Activated gamma-delta T cell treated with anti-CD3 and anti-CD28 coated beads, Interleukin-2, amount 50 U/mL, for 16 hours (primary cell): ENCODE results near the gene GAMT.
"Not testable (repeated sequence)": the region's sequence is repeated elsewhere in the genome, so short reads cannot be mapped to it uniquely, and the experiment has no call there.

Source experiments
- DNase-seq: peaks from one replicate; pipeline ENCODE4 v3.0.0-alpha.2; 2020; ENCODE audit warnings: low read depth

Gene GAMT

GRCh38 chr19:1401138-1401888 is at the start of gene GAMT:
GAMT (minus strand) TSS chr19:1401542; CDS start chr19:1401476, 66 bp downstream.
- peak; percentile 23 for DNase-seq

- DNase-seq: no peak
Observed at GRCh38 chr19:1449467-1450442, 48.4 kb upstream of the GAMT start, which contains the start of gene APC2. APC2 (plus strand) TSS chr19:1450121; CDS start chr19:1453002, 2,881 bp downstream.

GRCh38 chr19:1447944-1448343 is 46.6 kb upstream of the GAMT start:
- DNase-seq: no peak

DNA sequence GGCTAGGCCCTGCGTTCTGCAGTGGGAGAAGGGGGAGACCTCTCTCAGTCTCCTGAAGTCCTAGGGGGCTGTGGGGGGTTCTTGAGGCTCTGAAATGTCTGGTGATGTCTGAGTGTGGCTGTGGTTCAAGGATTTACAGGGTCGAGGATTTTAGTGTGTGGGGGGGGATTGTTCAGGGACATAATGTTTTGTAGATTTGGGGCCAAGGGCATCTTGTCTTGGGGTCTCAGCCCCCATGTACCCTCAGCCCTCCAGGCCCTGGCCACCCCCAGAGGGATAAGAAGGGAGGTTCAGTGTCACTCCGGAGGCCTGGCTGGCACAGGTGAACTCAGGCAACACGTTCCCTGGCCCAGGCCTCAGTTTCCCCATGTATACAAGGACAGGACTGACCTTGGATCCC is 46.2 kb upstream of the GAMT start:
- DNase-seq: no peak

DNA sequence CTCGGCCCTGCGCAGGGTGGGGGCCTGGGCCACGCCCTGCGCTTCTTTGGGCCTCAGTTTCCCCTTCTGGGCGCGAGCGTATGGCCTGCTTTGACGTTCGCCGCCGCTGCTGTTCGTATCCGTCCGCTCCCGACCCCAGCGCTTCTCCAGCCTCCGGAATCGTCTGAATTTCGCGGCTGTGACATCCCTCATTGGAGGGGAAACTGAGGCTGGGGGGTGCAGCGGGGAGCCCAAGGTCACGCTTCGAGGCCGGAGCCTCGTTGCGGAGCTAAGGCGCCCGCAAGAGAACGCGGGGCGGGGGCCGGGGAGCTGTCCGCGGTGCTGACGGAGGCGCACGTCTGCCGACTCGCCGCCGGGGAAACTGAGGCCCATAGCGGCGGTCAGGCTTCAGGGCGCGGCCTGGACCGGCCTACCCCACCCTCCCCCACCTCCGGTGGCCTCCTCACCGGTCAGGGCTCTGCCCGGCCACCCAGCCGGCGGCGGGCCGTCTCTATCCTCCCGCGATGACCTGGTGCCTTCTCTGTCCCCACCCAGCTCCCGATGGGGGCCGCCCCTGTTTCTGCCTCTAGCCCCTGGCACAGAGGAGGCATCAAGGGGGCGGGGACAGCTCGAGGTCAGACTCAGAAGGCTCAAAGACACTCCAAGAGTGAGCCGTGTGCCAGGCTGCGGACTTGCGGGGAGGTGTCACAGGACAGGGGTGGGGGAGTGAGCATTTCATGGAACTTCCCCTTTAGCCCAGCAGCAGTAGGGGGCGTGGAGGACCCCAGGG is 45.6 kb upstream of the GAMT start:
- DNase-seq: no peak

DNA sequence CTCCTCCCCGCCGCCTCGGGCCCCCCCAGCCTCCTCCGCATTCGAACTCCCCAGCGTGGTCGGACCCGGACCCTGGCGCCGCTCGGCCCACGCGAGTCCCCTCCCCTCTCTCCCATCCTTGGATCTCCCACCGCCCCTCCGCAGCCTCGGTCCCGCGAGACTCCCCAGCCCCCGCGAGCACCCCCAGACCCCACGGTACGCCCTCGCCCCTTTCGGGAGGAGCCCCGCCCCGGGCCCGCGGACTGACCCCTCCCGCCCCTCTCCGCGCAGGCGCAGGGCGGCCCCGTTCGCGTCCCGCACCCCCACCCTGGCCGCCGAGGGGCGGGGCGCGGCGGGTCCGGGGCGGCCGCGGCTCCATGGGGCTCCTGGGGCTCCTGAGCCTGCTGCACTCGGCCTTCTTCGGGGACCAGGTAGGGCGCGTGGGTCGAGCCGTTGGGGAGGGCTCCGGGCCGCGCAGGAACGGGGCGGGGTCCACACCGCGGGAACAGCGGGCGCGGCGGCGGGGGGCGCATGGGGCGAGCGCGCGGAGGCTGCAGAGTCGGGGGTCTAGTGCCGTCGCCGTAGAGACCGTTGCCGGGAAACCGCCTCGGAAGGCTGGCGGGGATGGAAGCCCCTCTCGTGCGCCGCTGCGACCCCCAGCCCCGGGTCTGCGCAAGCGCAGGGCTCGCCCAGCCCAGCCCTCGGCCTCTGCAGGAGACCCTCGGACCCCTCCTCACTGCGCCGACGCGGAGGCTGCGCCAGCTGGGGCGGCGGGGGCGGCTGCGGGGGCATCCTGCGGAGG is 44.8 kb upstream of the GAMT start:
- no peak for DNase-seq

- DNase-seq: peak; percentile 70
Observed at GRCh38 chr19:1445185-1445931, 44.0 kb upstream of the GAMT start.

DNA sequence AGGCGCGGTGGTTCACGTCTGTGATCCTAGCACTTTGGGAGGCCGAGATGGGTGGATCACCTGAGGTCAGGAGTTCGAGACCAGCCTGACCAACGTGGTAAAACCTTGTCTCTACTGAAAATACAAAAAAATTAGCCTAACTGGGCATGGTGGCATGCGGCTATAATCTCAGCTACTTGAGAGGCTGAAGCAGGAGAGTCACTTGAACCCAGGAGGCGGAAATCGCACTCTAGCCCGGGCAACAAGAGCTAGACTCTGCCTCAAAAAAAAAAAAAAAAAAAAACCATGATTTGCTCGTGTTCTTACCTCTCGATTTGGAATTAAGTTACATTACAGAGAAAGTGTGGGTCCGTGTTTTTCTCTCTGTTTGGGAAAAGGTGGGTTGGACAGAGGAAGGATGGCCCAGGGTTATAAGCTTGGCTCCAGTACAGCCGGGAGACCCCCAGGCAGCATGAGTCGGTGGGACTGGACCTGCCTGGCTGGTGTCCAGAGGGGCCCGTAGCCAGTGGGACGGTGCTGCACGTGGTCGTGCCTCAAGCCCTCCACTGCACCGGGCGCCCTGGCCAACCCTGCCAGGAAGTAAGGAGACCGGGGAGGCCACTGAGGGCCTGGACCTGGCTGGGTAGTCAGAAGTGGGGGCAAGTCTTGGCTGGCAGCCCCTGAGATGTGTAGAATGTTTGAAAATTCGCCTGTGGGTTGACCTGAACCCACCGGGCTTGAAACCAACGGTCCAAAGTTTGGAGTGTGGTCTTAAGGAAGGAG is 40.5 kb upstream of the GAMT start:
- DNase-seq: no peak

DNA sequence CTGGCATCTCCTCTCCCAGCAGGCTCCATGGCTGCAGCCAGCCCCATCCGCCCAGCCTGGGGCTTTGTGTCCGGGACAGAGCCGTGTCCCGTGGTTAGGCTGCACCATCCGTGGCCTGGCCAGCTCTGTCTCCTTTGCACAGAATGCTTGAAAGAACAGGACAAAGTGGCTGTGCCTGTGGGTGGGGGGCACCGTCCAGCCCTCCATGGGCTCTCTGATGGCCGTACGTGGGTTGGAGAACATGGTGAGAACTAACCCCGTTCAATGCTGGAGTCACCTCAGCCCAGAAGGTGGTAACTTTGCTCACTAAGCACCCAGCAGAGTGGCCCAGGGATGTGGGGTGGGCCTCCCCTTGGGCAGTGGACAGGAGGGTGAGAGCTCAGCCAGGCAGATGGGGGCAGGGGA is 39.7 kb upstream of the GAMT start:
- DNase-seq: no peak

- no peak for DNase-seq
Observed at GRCh38 chr19:1440418-1440801, 39.1 kb upstream of the GAMT start.

DNA sequence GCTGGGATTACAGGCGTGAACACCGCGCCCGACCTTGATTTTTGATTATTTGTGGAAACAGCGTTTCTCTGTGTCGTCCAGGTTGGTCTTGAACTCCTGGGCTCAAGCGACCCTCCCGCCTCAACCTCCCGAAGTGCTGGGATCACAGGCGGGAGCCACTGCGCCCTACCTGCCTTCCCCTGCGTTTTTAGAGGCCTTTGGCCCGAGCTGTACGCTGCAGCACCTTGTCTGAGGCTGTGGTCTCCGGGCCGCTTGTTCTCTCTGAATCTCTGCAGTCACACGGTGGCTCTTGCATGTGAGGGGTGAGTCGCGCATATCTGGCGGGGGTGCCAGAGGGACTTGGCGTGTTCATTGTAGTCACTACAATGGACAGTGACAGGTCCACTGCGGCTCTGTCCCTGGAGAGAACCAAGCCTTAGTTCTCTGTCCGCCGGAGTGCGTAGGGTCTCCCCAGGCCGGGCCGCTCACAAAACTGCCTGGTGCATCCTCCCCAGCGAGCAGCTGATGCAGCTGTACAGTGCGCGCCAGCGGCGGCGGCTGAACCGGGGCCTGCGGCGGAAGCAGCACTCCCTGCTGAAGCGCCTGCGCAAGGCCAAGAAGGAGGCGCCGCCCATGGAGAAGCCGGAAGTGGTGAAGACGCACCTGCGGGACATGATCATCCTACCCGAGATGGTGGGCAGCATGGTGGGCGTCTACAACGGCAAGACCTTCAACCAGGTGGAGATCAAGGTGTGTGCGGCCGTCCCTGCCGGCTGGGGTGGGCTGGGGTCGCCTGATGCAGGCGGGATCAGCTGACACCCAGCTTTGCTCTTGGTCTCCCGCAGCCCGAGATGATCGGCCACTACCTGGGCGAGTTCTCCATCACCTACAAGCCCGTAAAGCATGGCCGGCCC is 38.4 kb upstream of the GAMT start:
- not testable (repeated sequence) for DNase-seq

- no peak for DNase-seq
Observed at GRCh38 chr19:1438933-1439354, 37.6 kb upstream of the GAMT start.

DNA sequence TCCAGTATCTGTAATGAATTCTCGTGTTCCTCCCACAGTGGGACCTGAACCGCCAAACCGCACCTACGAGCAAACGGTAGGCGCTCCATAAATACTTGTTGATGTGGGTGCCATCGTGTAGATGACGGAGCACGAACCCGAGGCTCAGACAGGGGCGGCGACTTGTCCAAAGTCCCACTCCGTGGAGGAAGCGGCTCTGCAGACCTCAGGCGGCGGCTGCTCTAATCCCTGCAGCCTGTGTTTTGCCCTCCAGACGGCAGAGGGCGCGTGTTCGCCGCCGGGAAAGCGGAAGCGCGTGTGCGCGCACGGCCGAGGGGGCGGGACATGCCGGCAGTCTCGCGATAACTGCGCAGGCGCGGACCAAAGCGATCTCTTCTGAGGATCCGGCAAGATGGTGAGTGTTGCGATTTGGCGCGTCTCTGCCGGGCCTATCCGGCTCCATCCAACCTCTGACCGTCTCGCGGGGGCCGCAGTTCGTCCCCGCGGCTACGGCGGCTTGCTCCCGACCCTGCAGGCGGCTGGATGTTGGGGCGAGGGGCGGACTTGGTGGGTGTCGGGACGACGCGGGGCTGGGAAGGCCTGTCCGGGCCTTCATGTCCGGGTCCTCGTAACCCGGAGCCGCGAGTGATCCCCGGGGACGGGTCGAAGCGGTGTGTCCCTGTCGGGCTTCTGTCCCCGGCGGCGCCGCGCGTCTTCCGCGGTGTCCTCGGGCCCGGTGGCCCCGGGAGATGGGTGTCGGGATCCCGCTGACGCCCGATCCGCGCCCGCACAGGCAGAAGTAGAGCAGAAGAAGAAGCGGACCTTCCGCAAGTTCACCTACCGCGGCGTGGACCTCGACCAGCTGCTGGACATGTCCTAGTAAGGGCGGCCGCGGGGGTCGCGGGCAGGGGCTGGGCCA is 36.9 kb upstream of the GAMT start, which contains the start of gene RPS15:
TSS of gene RPS15 (plus strand) at position 362 of the 898 bp plus-strand sequence. CDS start at position 392, 30 bp downstream.
- DNase-seq: peak; percentile 93

DNA sequence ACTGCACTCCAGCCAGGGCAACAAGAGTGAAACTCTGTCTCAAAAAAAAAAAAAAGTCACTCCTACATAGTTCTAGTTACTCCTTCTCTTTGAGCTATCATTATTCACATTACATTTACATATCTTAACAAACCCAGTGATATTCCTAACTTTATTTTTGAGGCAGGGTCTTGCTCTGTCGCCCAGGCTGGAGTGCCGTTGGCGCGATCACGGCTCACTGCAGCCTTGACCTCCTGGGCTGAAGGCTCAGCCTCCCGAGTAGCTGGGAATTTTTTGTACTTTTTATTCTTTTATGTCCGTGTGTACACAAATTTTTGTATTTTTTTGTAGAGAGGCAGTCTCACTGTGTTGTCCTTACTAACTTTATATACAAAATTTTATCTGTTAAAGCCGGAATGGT is 36.3 kb upstream of the GAMT start:
- no peak for DNase-seq

DNA sequence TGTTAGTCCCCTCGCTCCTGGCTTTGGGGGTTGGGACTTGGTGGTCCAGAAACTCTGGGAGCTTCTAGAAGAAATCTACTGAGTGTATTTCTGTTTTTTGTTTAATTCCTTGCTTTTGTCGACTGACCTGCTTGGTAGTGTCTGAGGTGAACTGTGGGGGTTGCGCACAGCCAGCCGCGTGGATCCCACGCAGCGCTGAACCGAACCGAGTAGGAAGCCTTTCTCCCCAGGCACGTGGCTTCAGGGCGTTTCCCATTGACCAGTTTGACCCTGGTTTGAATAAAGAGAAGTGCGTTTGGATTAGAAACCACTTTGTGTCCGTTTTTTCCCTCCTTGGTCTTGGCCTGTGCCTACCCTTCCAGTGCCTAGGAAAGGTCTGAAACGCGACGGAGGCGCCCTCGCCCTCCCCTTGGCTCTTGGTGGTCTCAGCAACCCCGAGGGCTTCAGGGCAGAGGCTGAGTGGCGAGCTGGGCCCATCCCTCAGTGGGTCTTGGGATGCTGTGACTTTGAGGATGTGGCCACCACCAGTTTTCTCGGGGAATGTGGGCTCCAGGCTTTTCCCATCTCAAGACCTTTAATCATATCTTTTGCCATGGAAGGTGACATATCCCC is 34.1 kb upstream of the GAMT start:
- no peak for DNase-seq

GRCh38 chr19:1434577-1435060 is 33.3 kb upstream of the GAMT start:
- no peak for DNase-seq

DNA sequence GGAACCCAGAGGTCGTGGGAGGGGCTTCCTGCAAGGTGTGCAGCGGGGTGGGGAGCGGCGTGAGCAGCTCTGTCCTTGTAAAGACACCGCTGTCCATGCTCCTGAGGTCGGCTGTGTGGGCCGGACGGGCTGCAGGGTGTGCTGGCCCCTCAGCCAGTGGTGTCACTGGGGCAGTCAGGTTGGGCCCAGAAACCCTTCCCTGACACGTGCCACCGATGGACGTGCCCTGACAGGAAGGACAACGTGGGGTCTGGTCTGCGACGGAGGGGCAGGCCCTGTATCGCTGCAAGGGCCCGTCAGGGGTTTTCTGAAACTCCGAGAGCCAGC is 32.7 kb upstream of the GAMT start:
- no peak for DNase-seq
